IPS-NIHi11 (cell line): Measurements from ENCODE around the gene GABRP.

Source experiments
- DNase-seq: peaks from one replicate; pipeline ENCODE4 v3.0.0; 2012; ENCODE audit warnings: mixed read lengths, low spot score

Gene GABRP

DNA sequence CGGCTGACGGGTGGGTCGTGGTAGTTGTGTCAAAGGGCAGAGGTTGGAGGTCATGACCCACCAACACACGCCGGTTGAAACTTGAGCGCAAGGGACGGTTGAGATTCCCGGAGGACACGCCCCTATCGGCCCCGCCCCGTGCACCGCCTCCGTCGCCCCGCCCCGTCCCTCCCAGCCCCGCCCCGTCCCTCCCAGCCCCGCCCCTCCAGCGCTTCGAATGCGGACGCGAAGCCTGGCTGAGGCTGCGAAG, 78.1 kb downstream of the GABRP start:
- no peak for DNase-seq

DNA sequence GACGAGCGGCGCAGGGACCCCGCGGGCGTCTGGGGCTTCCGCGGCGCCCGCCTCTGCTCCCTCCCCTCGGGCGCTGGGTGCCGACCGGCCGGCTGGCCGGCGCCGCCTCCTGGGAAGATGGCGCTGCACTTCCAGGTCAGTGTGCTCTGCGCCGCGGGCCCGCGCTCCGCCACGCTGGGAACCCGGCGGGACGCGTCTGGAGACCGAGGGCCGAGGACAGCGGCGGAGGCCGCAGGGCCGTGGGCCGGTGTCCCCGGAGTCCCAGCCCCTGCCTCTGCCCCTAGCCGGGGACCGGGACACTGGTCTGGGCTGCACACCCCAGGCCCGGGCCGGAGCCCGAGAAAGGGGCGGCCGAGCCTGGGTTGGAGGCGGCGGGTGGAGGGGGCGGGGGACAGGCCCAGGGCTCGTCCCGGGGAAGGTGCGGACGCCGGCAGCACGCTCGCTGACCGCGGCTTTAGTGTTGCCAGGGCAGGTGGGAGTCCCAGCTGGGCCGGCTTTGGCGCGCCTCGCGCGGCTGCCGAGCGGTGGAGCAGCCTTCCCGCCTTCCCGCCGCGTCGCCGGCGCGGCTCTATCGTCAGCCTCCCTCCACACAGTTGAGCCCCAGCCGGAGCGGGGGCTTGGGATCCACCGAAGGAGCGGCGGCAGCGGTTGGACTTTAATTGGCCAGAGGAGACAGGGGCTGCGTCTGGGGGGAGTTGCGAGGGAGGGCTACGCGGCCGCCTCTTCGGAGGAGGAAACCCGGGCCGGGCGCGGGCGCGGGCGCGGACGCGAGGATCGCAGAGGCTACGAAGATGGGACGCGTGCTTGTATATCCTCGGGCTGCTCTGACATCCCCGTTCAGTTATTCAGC, 78.6 kb downstream of the GABRP start, which contains the start of gene RANBP17:
TSS of gene RANBP17 (plus strand) at position 102 of the 850 bp plus-strand sequence.
- DNase-seq, result peak; percentile 100

DNA sequence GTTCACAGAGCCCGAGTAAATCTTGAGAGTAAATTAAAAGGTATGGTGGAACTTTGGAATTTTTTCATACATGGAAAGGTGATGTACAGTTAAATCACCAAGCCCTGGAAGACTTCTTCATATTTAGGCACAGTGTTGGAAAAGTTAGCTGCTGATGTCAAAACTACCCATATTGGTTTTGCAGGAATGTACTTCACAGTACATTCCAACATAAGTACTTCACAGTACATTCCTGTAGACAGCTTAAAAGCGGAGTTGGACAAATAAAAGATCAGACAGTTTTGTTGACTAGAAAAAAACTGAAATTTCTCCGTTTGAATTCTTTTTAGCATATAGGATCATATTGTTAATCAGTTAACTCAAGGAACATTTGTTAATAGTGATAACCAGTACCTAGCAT, 80.1 kb downstream of the GABRP start:
- DNase-seq, result no peak
